ENCODE measurements around the gene HOXD10. TPM values are rescaled to one million over a fixed set of nuclear protein-coding genes. Genes with fewer than 3 reads are reported as not detected.

HOXD10 gene
- total RNA-seq (2022; extraction: Qiagen RNA extraction): 4.4 to 6.4 TPM (median 5.4 TPM) in 5 replicates

GRCh38 chr2:176115883-176116813 is at the start of gene HOXD10:
TSS of gene HOXD10 (plus strand) at chr2:176116778. CDS start at chr2:176116834, 56 bp downstream.

GRCh38 chr2:176083796-176084261 is 32.7 kb upstream of the HOXD10 start, which contains the start of gene EVX2:
TSS of gene EVX2 (minus strand) at chr2:176083962. CDS start at chr2:176083776, 186 bp downstream.

GRCh38 chr2:176092270-176093144 is 24.1 kb upstream of the HOXD10 start, which contains the start of gene HOXD13:
TSS of gene HOXD13 (plus strand) at chr2:176092721. CDS start at chr2:176092891, 170 bp downstream.

GRCh38 chr2:176099728-176100546 is 16.6 kb upstream of the HOXD10 start, which contains the start of gene HOXD12:
TSS of gene HOXD12 (plus strand) at chr2:176099795. CDS start at chr2:176099802, 7 bp downstream.

GRCh38 chr2:176106581-176107539 is 9.7 kb upstream of the HOXD10 start, which contains the start of gene HOXD11:
TSS of gene HOXD11 (plus strand) at chr2:176107280. CDS start at chr2:176107356, 76 bp downstream.

GRCh38 chr2:176122683-176123410 is 6.3 kb downstream of the HOXD10 start, which contains the start of gene HOXD9:
TSS of gene HOXD9 (plus strand) at chr2:176122719. CDS start at chr2:176122769, 50 bp downstream.

GRCh38 chr2:176128982-176129796 is 12.6 kb downstream of the HOXD10 start, which contains the start of gene HOXD8:
TSS of gene HOXD8 (plus strand) at chr2:176129705. CDS start at chr2:176130367, 662 bp downstream.

GRCh38 chr2:176151442-176152287 is 35.1 kb downstream of the HOXD10 start, which contains the start of gene HOXD4:
TSS of gene HOXD4 (plus strand) at chr2:176151550. CDS start at chr2:176151634, 84 bp downstream.

GRCh38 chr2:176156807-176157498 is 40.4 kb downstream of the HOXD10 start, which contains the start of gene HOXD3:
TSS of gene HOXD3 (plus strand) at chr2:176157307. CDS start at chr2:176169115, 11,808 bp downstream.

Other genes with a start within 250 kb of the HOXD10 start
- 9.5 to 15.9 TPM (median 13.8 TPM) in 5 replicates for gene LNPK, start 114.5 kb upstream of the HOXD10 start, total RNA-seq (2022; extraction: Qiagen RNA extraction)
- not detected in 5 replicates for gene EVX2, start 32.8 kb upstream of the HOXD10 start, total RNA-seq (2022; extraction: Qiagen RNA extraction)
- gene HOXD13, start 24.1 kb upstream of the HOXD10 start, total RNA-seq (2022; extraction: Qiagen RNA extraction): 0.12 to 0.30 TPM (median 0.22 TPM) in 5 replicates
- gene HOXD12, start 17.0 kb upstream of the HOXD10 start, total RNA-seq (2022; extraction: Qiagen RNA extraction): not detected in 5 replicates
- 5.6 to 8.0 TPM (median 6.2 TPM) in 5 replicates for gene HOXD11, start 9.5 kb upstream of the HOXD10 start, total RNA-seq (2022; extraction: Qiagen RNA extraction)
- gene HOXD9, start 5.9 kb downstream of the HOXD10 start, total RNA-seq (2022; extraction: Qiagen RNA extraction): 1.1 to 1.8 TPM (median 1.6 TPM) in 5 replicates
- gene HOXD8, start 12.9 kb downstream of the HOXD10 start, total RNA-seq (2022; extraction: Qiagen RNA extraction): 4.6 to 6.0 TPM (median 5.6 TPM) in 5 replicates
- gene HOXD4, start 34.8 kb downstream of the HOXD10 start, total RNA-seq (2022; extraction: Qiagen RNA extraction): 0.27 to 0.67 TPM (median 0.50 TPM) in 5 replicates
- gene HOXD3, start 40.5 kb downstream of the HOXD10 start, total RNA-seq (2022; extraction: Qiagen RNA extraction): 0.20 to 0.30 TPM in 2 of 5 replicates, not detected in the others
- 0.06 to 0.19 TPM (median 0.17 TPM) in 5 replicates for gene HOXD1, start 71.9 kb downstream of the HOXD10 start, total RNA-seq (2022; extraction: Qiagen RNA extraction)
- 40.3 to 46.4 TPM (median 41.8 TPM) in 5 replicates for gene MTX2, start 152.7 kb downstream of the HOXD10 start, total RNA-seq (2022; extraction: Qiagen RNA extraction)